NOMO-1 (cell line): ENCODE data around the gene SNX24.

Source experiments
- DNase-seq, 2 experiments: peaks; one replicate each; lab custom pipeline; 2025; ENCODE audit not compliant: unreplicated experiment in 2 of 2; lab: John Stamatoyannopoulos, UW

SNX24 gene

DNA sequence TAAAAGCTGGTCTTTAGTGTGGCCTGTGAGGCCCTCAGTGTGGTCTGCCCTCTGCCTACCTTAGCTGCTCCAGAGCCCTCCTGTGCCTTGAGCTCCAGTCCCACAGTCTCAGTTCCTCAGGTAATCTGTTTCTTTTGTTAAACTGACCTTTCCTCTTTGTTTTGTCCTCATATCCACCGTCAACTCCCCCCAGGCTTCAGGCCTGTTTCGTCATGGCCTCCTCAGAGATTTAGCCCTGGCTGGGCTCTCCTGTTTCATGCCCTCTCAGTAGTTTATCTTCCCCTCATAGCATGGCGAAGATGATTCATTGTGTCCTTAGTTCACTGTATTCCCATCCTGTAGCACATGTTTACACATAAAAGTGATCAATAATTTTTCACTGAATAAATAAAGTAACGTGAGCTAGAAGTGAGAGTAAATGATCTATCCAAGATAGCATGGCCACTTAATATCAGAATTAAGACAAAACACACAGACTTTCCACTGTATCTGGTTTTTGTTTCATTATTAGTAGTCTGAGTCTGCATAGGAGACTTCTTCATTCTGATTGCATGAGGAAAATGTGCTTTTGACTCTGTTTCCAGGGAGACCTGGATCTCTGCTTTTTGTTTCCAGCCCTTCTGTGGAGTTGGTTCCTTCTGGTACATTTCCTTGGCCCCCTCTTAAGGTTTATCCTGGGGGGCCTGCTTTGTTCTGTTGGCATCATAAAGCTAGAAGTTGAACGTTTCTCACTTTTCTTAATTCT, 70.5 kb downstream of the SNX24 start:
- no peak for DNase-seq

DNA sequence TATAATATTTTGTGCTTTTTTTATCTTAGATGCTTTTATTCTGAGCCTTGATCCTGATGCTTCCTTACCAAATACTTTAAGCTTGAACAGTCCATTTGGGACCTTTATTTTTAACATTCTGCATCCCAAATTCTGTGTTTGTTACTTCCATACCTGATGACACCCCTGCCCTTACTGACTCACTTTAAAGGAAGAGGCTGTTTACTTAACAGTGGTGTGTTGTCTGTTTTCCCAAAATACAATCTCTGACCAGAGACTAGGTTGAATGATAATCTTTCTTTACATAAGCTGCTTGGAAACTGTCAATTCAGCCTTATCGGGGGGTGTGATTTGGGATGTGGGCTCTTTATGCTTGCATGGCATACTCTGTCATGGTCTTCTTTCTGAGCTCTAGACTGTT, 71.1 kb downstream of the SNX24 start:
- DNase-seq: no peak

DNA sequence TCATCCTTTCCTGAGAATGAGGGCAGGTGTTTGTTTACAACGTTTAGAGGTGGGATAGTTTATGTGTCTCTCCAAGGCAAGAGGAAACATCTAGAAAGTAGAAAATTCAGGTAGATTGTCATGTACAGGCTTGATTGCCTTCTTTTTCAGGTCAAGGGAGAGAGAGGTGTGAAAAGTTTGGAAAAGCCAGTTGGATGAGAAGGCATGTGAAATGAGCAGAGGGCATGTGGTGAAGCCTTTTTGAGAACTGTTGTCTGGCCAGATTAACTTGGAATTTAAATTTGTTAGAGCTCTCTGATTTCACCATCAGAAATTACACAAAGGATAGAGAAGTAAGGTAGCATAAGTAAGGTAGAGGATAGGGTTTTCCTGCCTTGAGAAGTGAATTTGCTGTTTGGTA, 74.6 kb downstream of the SNX24 start:
- DNase-seq: no peak

DNA sequence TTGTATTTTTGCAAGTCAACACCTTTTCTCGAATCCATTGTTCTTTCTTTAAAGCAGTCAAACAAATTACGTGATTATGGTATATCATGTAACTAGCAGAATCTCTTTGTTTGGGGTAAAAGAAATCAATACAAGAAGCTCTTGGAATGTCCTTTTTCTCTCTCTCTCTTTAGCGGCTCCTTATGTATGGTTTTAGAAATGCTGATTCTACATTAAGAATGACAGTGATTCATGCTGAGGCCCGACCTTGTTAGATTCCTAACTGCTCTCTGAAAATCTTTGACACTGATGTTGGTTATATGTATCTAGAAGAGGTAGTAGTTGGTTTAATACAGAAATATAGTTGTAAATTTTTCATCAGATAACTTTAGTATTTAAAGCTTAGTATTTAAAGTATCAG, 76.4 kb downstream of the SNX24 start:
- DNase-seq: no peak

DNA sequence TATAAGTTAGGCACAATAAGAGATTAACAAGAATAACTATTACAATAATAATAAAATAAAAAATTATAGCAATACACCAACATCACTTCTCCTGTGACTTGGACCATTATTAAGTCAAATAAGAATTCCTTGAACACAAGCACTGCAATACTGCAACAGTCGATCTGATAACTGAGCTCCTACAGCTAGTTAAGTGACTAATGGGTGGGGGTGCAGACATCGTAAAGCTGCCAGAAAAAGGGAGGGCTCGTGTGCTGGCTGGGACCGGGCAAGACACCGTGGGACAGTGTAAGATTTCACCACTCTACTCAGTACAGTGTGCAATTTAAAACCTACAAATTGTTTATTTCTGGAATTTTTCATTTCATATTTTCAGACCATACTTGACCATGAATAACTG, 78.8 kb downstream of the SNX24 start:
- DNase-seq: no peak

DNA sequence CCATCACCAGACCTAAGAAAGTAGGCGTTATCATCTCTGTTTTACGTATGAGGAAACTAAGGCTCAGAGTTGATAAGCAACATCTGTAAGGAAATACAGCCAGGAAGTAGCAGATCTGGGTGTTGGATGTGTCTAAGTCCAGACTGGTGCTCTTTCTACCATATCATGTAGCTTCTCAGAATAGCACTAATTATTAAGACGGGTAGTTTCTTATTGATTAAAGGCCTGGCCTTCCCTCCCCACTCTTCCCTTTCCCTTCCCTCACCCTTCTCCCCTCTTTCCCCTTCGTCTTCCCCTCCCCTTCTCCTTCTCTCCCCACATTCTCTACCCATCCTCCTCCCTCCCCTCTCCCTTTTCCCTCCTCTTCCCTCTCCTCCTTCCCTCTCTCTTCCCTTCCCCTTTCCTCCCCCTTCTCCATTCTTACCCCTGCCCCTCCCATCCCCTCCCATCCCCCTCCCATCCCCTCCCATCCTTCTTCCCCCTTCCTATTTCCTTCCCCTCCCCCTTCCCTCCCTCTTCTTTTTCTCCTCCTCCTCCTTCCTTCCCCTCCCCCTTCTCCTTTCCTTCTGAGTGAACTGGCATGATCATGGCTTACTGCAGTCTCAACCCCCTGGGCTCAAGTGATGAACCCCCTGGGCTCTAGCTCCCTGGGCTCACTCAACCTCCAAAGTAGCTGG, 79.4 kb downstream of the SNX24 start:
- no peak for DNase-seq

DNA sequence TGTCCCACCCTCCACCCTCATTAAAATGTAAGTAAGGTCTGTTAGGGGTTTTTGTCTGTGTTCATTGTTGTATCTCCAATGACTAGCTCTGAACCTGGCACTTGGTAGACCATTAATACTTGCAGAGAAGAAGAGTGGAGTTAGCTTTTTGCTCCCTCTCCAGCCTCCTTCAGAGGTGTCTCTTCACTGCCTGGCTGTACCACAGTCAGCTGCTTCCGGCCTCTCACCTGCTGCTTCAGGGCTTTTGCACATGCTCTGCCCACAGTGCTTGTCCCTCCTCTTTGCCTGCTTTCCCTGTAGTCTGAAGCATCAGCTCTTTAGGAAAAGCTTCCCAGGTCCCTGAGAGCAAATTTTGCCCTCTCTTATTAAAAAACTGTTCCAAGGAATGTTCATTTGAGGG, 83.6 kb downstream of the SNX24 start:
- no peak for DNase-seq

DNA sequence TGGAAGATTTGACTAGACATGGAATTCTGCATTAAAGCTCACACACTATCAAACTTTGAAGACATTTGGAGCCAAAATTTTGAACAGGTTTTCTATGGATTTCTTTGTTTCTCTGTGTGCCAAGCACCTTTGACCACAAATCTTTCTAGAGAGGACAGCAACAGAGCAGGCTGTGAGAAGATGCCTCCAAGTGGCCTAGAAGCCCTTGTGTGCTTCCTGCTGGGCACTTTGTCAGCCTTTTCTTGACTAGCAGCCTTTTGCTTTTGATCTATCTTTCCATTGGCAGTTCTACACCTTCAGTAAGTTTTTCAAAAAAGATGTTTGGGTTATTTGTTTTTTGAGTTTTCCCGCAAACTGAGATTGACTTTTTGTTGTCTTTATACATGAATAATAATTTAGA, 84.6 kb downstream of the SNX24 start:
- no peak for DNase-seq

DNA sequence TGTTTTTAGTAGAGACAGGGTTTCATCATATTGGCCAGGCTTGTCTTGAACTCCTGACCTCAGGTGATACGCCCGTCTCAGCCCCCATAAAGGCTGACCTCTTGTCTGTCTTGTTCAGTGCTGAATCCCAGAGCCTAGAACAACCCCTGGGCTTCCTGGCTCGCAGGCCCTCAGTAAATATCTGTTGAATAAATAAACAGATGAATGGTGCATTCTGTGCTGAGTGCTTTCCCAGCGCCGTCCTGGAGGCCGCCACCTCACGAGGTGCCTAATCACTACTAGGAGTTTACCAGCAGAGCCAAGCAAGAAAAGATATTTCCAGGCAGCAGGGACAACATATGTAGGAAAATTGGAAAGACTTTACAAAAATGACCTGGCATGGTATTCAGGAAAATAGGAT, 88.5 kb downstream of the SNX24 start:
- DNase-seq: no peak

DNA sequence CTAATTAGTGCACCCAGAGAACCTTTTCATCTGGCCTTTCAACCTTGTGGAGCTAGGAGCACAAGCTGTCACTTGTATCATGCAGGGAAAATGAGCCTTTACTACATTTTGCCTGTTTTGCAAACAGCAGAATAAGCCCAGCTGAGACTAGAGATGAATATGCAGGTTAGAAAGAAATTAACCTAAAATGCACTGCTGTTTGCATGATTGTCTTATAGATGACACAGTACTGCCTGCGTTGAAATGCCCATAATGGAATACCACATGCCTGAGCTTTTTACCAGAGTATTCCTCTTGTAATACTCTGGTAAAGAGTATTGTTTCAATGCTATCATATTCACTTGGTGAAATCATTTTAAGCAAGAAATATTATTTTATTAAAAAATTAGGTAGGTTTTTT, 90.7 kb downstream of the SNX24 start:
- DNase-seq: no peak

DNA sequence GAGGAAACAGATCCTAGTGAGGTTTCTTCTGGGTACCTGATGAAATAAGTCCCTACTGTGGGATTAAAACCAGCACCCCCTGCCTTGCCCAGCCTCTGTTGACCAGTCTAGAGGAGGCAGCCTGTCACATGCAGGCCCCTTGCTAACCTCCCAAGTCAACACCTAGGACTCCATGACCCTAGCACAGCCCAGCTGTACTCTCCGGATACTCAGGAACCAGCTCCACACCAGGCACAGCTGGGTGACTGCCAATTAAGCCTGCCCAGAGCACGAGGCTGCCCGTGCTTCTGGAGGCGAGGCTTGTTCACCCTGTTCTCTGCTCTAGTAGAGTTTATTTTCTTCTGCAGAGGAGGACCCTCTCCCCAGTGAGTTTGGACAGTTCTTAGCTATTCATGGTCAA, 92.5 kb downstream of the SNX24 start:
- DNase-seq: no peak

DNA sequence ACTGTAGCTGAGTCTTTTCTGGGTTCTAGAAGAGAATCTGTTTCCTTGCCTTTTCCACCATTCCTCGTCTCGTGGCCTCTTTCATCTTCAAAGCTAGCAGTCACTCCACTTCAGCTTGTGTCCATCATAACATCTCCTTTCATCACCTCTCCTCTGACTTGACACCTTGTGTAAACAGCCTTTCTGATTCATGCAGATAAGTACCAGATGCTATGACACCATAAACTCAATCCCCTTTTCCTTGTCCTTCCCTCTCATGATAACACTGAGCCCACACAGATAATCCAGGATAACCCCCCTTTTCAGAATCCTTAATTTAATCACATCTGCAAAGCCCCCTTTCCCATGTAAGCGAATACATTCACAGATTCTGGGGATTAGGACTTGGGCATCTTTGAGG, 95.5 kb downstream of the SNX24 start:
- no peak for DNase-seq

DNA sequence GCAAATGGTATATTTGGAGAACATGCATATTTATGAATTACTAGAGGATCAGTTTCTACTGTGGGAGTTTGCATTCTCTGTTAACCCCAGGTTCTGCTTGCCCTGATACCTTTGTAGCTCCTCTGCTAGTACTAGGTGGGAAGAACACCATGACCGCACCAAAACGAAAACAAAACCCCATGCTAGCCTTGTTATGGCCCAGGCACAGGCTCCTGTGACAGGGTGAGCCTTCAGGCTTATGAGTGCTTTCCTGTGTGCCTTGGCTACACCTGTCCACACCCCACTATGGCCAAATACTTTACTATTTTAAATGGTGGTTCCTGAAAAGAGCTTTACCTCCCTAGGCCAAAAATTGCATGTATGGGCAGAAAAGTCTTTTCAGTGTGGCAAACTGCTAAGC, 96.3 kb downstream of the SNX24 start:
- no peak for DNase-seq

DNA sequence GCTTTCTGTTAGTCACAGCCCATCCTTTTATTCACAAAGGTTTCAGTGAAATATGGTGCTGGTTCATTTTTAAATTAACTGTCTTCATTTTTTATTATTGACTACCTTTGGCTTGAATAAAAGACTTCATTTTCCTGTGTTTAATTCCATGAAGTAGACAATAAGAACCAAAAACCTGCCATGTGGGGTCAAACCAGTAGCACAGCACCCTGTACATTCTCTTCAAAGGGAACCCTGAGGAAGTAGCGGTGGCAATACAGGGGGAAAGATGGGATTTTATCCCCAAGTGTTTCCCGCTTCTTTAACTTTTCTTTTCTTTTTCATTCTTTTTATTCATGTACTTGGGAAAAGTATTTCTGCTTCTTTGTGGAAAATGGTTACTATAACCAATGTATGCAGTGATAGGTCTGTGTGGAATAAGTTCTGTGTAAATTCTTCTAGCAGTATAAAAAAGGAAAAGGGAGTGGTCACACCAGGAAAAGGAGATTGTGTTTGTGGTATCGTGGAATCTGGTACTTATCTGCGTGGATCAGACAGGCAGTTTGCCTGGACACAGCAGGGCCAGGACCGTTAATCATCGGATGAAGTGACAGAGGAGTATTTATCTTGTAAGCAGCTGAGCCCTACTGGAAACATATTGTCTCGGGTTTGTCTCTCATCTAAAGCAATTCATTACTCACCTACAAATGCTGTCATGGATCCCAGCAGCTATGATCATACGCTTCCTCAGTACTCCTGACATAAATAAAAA, 96.9 kb downstream of the SNX24 start:
- no peak for DNase-seq

DNA sequence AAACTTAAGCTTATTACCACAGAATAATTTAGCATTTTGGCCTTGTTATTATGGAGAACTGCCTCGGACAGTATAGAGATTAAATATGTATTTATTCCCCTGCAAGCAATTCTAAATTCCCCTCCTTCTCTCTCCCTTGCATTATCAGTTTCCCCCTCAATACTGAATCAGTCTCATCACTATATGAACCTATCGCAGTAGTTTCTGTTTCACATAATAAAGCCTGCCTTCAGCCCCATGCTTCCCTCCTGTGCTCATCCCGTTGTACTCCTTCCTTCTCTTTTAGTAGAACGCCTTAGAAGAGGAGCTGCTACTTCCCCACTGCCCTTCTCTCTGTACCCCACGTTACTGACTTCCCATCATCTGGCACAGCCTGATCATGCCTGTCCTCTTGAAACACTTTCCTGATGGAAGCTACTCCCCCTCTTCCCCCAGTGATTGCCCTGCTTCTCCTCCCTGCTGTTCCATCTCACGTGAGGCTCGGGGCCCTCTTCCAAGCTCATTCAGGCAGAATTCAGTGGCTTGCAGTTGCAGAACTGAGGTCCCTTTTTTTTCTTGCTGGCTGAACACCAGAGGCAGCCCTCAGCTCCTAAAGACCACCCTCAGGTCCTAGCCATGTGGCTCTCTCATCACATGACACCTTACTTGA, 97.8 kb downstream of the SNX24 start:
- DNase-seq: no peak

DNA sequence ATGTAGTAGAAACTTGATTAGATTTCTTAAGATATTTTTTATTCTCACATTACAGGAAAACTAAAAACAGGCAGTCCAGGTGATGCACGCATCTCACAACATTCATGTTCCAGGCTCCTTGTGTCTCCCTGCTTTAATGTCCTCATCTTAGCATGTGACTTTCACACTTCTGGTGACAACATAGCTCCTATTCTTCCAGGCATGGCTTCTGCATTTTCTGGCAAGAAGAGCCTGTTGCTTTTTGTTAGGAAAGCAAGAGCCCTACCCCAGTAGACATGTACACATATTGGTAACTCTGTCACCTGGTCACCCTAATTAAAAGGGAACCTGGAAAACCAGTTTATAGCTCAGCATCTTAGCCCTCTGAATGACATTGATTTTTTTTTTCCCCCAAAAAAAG, 98.6 kb downstream of the SNX24 start:
- DNase-seq: no peak

DNA sequence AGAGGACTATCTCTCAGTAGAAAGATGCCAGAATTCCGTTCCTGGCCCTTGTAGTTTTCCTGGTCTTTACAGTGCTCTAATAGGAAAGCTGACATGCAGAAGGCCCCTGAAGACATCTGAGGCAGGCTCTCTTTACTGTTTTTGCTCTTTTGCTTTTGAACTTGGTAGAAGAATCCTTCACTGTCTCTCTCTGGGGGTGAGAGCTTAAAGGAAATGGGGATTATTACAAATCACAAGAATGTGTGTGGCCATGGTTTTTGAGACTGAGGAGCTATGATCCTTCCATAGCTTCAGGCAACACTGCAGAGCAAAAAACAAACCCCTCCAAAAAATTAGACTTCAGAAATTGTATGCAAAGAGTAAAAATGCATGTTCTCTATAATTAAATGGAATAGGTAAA, 102.0 kb downstream of the SNX24 start:
- DNase-seq: no peak

DNA sequence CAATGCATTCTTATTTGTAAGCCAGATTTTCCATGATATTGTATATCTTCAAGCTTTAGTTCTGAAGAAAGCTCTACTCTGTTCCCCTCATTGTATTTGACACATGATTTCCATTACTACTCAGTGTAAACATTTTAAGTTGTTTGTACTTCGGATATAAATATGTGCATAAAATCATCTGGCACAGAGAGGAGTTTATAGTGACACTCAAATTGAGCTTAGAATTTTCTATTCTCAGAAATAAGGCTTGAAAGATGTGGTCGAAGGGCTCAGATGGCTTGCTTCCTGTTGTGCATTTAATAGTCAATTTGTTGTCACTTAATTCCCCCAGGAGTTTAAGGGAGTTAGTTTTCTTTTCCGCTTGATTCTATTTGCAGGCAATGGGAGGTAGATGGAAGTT, 102.4 kb downstream of the SNX24 start:
- DNase-seq: no peak

DNA sequence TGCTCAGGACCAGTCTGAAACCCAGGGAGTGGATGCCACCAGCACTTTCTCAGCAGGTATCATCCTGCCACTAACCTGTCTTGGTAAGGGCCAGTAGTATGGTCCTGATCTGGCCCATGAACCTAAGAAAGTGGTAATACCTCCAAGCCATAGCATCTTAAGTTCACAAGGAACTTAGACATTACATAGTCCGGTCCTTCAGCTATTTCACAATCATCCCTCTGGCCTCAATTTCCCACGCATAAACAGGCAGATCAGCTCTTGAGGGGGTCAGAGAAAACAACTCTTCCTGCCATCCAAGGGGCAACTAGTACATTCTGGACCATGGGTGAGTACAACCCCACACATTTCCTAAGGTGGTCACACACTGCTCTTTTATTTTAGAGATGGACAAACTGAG, 102.9 kb downstream of the SNX24 start:
- no peak for DNase-seq

DNA sequence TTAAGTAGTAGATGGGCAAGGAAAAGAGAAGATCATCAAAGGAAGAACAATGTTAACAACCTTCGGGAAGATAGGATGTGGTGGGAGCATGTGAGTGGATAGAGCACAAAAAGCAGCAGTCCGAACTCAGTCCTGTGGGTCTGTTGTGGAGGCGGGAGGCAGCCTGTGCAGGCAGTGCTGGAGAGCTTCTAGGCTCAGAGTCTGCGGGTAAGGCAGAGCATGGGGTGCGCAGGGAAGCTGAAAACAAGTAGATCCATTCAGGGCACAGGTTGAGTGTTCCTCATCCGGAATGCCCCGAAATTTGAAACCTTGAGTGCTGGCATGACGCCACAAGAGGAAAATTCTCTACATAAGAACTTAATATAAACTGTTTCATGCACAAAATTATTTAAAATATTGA, 106.2 kb downstream of the SNX24 start:
- no peak for DNase-seq

DNA sequence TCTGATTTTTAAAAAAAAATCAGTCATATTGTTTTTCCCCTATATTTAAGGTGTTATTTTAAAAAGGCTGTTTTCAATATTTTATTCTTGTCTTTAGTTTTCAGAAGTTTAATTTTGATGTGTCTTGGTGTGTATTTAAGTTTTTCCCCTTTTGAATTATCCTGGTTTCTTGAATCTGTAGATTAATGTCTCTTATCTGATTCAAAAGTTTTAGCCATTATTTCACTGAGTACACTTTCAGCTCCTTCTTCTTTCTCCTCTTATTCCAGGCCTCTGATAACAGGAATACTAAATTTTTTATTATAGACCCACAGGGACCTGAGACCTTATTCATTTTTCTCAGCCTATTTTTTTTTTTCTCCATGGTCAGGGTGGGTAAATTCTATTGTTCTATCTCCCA, 109.3 kb downstream of the SNX24 start:
- no peak for DNase-seq

DNA sequence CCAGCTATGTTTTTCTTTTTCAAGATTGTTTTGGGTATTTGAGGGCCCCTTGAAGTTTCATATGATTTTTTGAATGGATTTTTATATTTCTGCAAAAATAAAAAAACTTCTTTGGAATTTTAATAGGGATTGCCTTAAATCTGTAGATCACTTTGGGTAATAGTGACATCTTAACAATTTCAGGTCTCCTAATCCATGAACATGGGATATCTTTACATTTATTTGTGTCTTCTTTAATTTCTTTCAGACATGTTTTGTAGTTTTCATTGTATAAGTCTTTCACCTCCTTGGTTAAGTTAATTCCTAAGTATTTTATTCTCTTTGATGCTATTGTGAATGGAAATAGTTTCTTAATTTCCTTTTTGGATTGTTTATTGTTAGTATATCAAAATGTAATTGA, 112.0 kb downstream of the SNX24 start:
- no peak for DNase-seq
